ENCODE measurements around the gene CDC20.

GRCh38 chr1:43357251-43357650 lies 1.5 kb upstream of the CDC20 start:
- TF ChIP-seq, protein P1, sequence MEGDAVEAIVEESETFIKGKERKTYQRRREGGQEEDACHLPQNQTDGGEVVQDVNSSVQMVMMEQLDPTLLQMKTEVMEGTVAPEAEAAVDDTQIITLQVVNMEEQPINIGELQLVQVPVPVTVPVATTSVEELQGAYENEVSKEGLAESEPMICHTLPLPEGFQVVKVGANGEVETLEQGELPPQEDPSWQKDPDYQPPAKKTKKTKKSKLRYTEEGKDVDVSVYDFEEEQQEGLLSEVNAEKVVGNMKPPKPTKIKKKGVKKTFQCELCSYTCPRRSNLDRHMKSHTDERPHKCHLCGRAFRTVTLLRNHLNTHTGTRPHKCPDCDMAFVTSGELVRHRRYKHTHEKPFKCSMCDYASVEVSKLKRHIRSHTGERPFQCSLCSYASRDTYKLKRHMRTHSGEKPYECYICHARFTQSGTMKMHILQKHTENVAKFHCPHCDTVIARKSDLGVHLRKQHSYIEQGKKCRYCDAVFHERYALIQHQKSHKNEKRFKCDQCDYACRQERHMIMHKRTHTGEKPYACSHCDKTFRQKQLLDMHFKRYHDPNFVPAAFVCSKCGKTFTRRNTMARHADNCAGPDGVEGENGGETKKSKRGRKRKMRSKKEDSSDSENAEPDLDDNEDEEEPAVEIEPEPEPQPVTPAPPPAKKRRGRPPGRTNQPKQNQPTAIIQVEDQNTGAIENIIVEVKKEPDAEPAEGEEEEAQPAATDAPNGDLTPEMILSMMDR (IDR thresholded peaks at IDR 0.05), result no peak
- TF ChIP-seq POLR2A (IDR thresholded peaks at IDR 0.05), result no peak
